Chondrocyte (in vitro differentiated cells): Measurements from ENCODE around the gene SASS6. TPM values are rescaled to one million over a fixed set of nuclear protein-coding genes. Genes with fewer than 3 reads are reported as not detected.

Experiments
- DNase-seq: peaks from one replicate; pipeline ENCODE4 v3.0.0; 2021; ENCODE audit warnings: mixed read lengths, low spot score
- H3K27ac Mint-ChIP-seq: one replicate; pipeline ENCODE4 v1.8.0; 2021; ENCODE audit warnings: mild to moderate bottlenecking, moderate library complexity, mixed read lengths; ENCODE audit not compliant: unreplicated experiment
- H3K27me3 Mint-ChIP-seq: 2 replicates; pipeline ENCODE4 v1.8.0; 2021; ENCODE audit warnings: low read depth, mixed read lengths
- H3K36me3 Mint-ChIP-seq: 2 replicates; pipeline ENCODE4 v1.8.0; 2021; ENCODE audit warnings: low read depth, mixed read lengths
- H3K4me1 Mint-ChIP-seq: 2 replicates; pipeline ENCODE4 v1.8.0; 2021; ENCODE audit warnings: low read depth, mild to moderate bottlenecking, mixed read lengths
- H3K4me3 Mint-ChIP-seq: one replicate; pipeline ENCODE4 v1.8.0; 2021; ENCODE audit warnings: mild to moderate bottlenecking, moderate library complexity, mixed read lengths; ENCODE audit not compliant: unreplicated experiment
- H3K9me3 Mint-ChIP-seq: 2 replicates; pipeline ENCODE4 v1.8.0; 2021; ENCODE audit warnings: low read depth, mixed read lengths
- CTCF ChIP-seq: fragments of 200-600 bp; sonication (generic); IDR thresholded peaks from 2 replicates; pipeline ENCODE4 v1.5.0; 2021; ENCODE audit warnings: antibody characterized with exemption, mild to moderate bottlenecking, moderate library complexity
- total RNA-seq: library from RNA; stranded (reverse); gene quantifications from 3 replicates; pipeline ENCODE4 v1.2.1, GENCODE V29; 2021

The SASS6 gene
- total RNA-seq, 1 donor from 2014 or later = 2.3 TPM

GRCh38 chr1:100146958-100147357, 14.2 kb upstream of the SASS6 start:
- Mint-ChIP-seq H3K9me3 (no peaks in the 10 kb centered on the region), H3K27me3 (no peaks in the 10 kb centered on the region), H3K27ac (no peak overlapping the region), H3K36me3 (peaks cover 28% of the 10 kb centered on the region), H3K4me1 (peaks cover 4% of the 10 kb centered on the region), H3K4me3 (no peak overlapping the region)
- DNase-seq = no peak
- TF ChIP-seq CTCF = no peak

- H3K4me3 Mint-ChIP-seq = no peak overlapping the region
- peaks cover 4% of the 10 kb centered on the region for H3K4me1 Mint-ChIP-seq
- no peak for TF ChIP-seq CTCF
- no peak for DNase-seq
- peaks cover 35% of the 10 kb centered on the region for H3K36me3 Mint-ChIP-seq
- no peaks in the 10 kb centered on the region for H3K27me3 Mint-ChIP-seq
- H3K9me3 Mint-ChIP-seq = no peaks in the 10 kb centered on the region
- no peak overlapping the region for H3K27ac Mint-ChIP-seq
Measured at GRCh38 chr1:100145116-100145515, 12.4 kb upstream of the SASS6 start.

- Mint-ChIP-seq H3K9me3 (no peaks in the 10 kb centered on the region), H3K27me3 (no peaks in the 10 kb centered on the region), H3K4me1 (peaks cover 4% of the 10 kb centered on the region), H3K36me3 (peaks cover 38% of the 10 kb centered on the region), H3K27ac (no peak overlapping the region), H3K4me3 (no peak overlapping the region)
- no peak for TF ChIP-seq CTCF
- no peak for DNase-seq
Measured at GRCh38 chr1:100142343-100142742, 9.6 kb upstream of the SASS6 start.

- Mint-ChIP-seq H3K27ac (no peak overlapping the region), H3K9me3 (no peaks in the 10 kb centered on the region), H3K36me3 (peaks cover 37% of the 10 kb centered on the region), H3K4me3 (no peak overlapping the region), H3K27me3 (no peaks in the 10 kb centered on the region), H3K4me1 (peaks cover 4% of the 10 kb centered on the region)
- TF ChIP-seq CTCF = no peak
- DNase-seq = no peak
Measured at GRCh38 chr1:100141192-100141591, 8.5 kb upstream of the SASS6 start.

GRCh38 chr1:100137602-100138001, 4.9 kb upstream of the SASS6 start:
- DNase-seq = no peak
- no peak for TF ChIP-seq CTCF
- H3K4me1 Mint-ChIP-seq = peaks cover 18% of the 10 kb centered on the region
- no peak overlapping the region for H3K27ac Mint-ChIP-seq
- no peaks in the 10 kb centered on the region for H3K9me3 Mint-ChIP-seq
- H3K36me3 Mint-ChIP-seq = peaks cover 22% of the 10 kb centered on the region
- H3K4me3 Mint-ChIP-seq = no peak overlapping the region
- no peaks in the 10 kb centered on the region for H3K27me3 Mint-ChIP-seq
